SU-DHL-6 (cell line): ENCODE measurements around the gene LLCFC1.

Experiments used
- EZH2phosphoT487 ChIP-seq: fragments of 200-600 bp; sonication (generic), shearing (Covaris generic); conservative IDR thresholded peaks from 2 replicates; pipeline ENCODE4 v1.6.1; 2018; ENCODE audit warnings: mild to moderate bottlenecking, antibody characterized with exemption, low read length, moderate library complexity, mixed read lengths
- TF ChIP-seq, protein P1 (sequence below): fragments of 200-600 bp; sonication (generic); IDR thresholded peaks from one replicate; pipeline ENCODE4 v1.5.1; 2017; ENCODE audit warnings: antibody characterized with exemption, mild to moderate bottlenecking, low read length, moderate library complexity; ENCODE audit not compliant: insufficient read depth, poor library complexity, severe bottlenecking

DNA sequence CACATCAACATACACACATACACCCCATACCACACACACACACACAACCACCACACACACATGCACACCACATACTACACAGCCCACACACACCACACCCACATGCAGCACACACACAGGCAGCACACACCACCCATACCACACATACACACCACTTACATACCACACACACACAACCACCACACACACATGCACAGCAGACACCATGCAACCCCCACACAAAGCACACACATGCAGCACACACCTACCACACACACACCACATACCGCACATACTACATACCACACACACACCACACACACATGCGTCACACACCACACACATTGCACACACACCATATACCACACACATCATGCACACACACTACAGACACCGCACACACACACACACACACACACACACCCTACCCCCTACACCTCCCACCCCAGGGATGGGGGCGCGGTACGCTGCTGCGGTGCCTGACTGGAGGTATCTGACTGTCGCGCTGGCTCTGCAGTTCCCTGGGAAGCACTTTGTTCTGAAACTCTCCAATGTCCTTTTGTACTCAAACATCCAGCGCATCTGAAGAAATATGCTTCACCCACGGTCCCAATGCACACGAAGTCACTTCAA lies 48.3 kb upstream of the LLCFC1 start:
- TF ChIP-seq, protein P1, sequence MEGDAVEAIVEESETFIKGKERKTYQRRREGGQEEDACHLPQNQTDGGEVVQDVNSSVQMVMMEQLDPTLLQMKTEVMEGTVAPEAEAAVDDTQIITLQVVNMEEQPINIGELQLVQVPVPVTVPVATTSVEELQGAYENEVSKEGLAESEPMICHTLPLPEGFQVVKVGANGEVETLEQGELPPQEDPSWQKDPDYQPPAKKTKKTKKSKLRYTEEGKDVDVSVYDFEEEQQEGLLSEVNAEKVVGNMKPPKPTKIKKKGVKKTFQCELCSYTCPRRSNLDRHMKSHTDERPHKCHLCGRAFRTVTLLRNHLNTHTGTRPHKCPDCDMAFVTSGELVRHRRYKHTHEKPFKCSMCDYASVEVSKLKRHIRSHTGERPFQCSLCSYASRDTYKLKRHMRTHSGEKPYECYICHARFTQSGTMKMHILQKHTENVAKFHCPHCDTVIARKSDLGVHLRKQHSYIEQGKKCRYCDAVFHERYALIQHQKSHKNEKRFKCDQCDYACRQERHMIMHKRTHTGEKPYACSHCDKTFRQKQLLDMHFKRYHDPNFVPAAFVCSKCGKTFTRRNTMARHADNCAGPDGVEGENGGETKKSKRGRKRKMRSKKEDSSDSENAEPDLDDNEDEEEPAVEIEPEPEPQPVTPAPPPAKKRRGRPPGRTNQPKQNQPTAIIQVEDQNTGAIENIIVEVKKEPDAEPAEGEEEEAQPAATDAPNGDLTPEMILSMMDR = no peak
- TF ChIP-seq EZH2phosphoT487 = no peak
